ENCODE data around the gene PLCB3. TPM values are rescaled to one million over a fixed set of nuclear protein-coding genes. Genes with fewer than 3 reads are reported as not detected.

PLCB3 gene
- total RNA-seq, 1 experiment from 2014 or later: 34.6 TPM

DNA sequence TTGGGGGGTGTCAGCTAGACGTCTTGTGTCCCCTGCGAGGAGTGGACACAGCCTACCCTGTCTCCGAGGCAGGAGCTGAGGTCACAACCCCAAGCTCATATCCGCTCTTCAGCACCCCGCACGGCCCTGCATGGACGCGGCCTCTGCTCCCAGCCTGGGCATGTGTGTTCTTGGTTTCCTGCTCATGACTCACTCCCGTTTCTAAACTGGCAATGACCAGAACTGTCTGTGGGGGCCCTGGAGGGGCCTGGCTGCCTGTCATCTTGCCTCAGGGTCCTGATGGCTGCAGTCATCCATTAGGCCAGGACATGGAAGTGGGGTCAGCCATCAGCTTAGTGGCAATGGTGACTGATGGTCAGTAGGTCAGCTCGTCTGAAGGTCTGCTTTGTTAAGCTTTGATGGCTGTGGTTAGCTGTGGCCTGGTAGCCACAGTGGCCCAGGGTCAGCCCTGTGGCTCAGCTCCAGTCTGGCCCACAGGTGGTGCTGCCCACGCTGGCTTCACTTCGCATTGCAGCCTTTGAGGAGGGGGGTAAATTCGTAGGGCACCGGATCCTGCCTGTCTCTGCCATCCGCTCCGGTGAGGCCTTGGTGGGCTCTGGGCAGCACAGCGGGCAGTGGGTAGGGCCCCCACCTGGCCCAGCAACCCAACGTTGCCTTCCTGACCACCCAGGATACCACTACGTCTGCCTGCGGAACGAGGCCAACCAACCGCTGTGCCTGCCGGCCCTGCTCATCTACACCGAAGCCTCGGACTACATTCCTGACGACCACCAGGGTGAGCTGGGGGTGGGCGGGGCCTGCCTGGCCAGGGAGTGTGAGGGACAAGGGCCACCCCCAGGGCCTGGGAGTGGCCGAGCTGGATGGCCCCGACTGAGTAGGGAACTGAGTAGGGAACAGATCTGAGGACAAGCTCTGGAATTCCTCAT lies 12.0 kb downstream of the PLCB3 start:
- peaks cover 58% of the 10 kb centered on the region for H3K36me3 Mint-ChIP-seq (ENCODE audit: insufficient read depth, unreplicated experiment)
- intact Hi-C loops (cut with micrococcal nuclease): no loop called here
- CTCF ChIA-PET: interaction anchor here (0.6 to 3.3 kb wide), 6 partner anchors 9 to 617 kb away, joined by 3 to 14 read pairs (median 4); partner anchors contain the start of gene PLCB3
- no peaks in the 10 kb centered on the region for H3K9me3 Mint-ChIP-seq (ENCODE audit: unreplicated experiment)
- no peaks in the 10 kb centered on the region for H3K27me3 Mint-ChIP-seq (ENCODE audit: insufficient read depth, unreplicated experiment)
- BruUV-seq (replicated peaks): no TSS peak
- H3K27ac Mint-ChIP-seq (ENCODE audit: low read depth, unreplicated experiment): no peak overlapping the region
- TF ChIP-seq CTCF (IDR thresholded peaks at IDR 0.05; ENCODE audit: unreplicated experiment): no peak
- POLR2A ChIA-PET: no interaction called here
- no peak overlapping the region for H3K4me3 Mint-ChIP-seq (ENCODE audit: unreplicated experiment)
- peaks cover 13% of the 10 kb centered on the region for H3K4me1 Mint-ChIP-seq (ENCODE audit: insufficient read depth, unreplicated experiment)
- DNase-seq (ENCODE audit: unreplicated experiment): peak; percentile 42

- POLR2A ChIA-PET: interaction anchor here (0.7 kb wide), 1 partner anchor 23 kb away, joined by 3 read pairs; the partner anchor contains the start of gene FKBP2
- H3K36me3 Mint-ChIP-seq (ENCODE audit: insufficient read depth, unreplicated experiment): peaks cover 58% of the 10 kb centered on the region
- BruUV-seq (replicated peaks): no TSS peak
- no peak for TF ChIP-seq CTCF (IDR thresholded peaks at IDR 0.05; ENCODE audit: unreplicated experiment)
- no peak overlapping the region for H3K4me3 Mint-ChIP-seq (ENCODE audit: unreplicated experiment)
- CTCF ChIA-PET: interaction anchor here (0.6 to 3.3 kb wide), 6 partner anchors 10 to 616 kb away, joined by 3 to 14 read pairs (median 4); partner anchors contain the start of gene PLCB3
- H3K27ac Mint-ChIP-seq (ENCODE audit: low read depth, unreplicated experiment): no peak overlapping the region
- intact Hi-C loops (cut with micrococcal nuclease): no loop called here
- no peaks in the 10 kb centered on the region for H3K27me3 Mint-ChIP-seq (ENCODE audit: insufficient read depth, unreplicated experiment)
- no peaks in the 10 kb centered on the region for H3K9me3 Mint-ChIP-seq (ENCODE audit: unreplicated experiment)
- no peak for DNase-seq (ENCODE audit: unreplicated experiment)
- peaks cover 20% of the 10 kb centered on the region for H3K4me1 Mint-ChIP-seq (ENCODE audit: insufficient read depth, unreplicated experiment)
Measured at GRCh38 chr11:64263947-64264317, 12.6 kb downstream of the PLCB3 start.

DNA sequence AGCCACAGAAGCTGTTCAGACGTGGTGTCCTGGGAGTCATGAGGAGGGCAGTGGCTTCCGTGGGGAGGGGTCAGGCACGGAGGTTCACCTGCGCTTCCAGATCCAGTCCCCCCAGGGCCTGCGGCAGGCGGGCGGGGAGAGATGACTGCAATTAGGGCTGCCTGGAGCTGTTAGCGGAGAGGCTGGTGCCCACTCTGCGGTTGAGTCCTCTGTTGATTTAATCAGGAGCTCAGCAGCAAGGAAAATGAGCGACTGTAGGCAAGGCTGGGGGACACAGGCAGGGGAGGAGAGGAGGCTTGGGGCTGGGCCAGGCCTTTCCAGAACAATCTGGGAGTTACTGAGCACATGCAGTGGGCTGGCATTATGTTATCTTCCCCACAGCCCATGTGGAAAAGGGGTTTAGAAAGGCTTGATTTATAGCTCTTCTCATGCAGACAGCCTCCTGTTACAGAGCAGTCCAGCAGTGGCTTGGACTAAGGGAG lies 13.1 kb downstream of the PLCB3 start:
- DNase-seq (ENCODE audit: unreplicated experiment): no peak
- no TSS peak for BruUV-seq (replicated peaks)
- Mint-ChIP-seq H3K4me3 (ENCODE audit: unreplicated experiment) (no peak overlapping the region), H3K27ac (ENCODE audit: low read depth, unreplicated experiment) (no peak overlapping the region), H3K36me3 (ENCODE audit: insufficient read depth, unreplicated experiment) (peaks cover 58% of the 10 kb centered on the region), H3K27me3 (ENCODE audit: insufficient read depth, unreplicated experiment) (no peaks in the 10 kb centered on the region), H3K4me1 (ENCODE audit: insufficient read depth, unreplicated experiment) (peaks cover 23% of the 10 kb centered on the region), H3K9me3 (ENCODE audit: unreplicated experiment) (no peaks in the 10 kb centered on the region)
- ChIA-PET POLR2A (interaction anchor here (0.6 to 0.7 kb wide), 2 partner anchors 21 to 23 kb away, joined by 3 read pairs; partner anchors contain the start of gene FKBP2), CTCF (interaction anchor here (0.9 to 3.3 kb wide), 6 partner anchors 10 to 37 kb away, joined by 3 to 14 read pairs (median 5); partner anchors contain the start of gene PLCB3)
- intact Hi-C loops (cut with micrococcal nuclease): no loop called here
- TF ChIP-seq CTCF (IDR thresholded peaks at IDR 0.05; ENCODE audit: unreplicated experiment): no peak
